H1 (cell line): Measurements from ENCODE around the gene KIFC1. TPM values are rescaled to one million over a fixed set of nuclear protein-coding genes. Genes with fewer than 3 reads are reported as not detected.
A peak's percentile ranks its signal among the peaks of the same experiment; 100 is the strongest.

ENCODE experiments used
- CTCF ChIA-PET: fragments of 300-600 bp; sonication (Branson Sonifier 250); formaldehyde crosslinking; loops from one replicate; lab custom pipeline; 2021; ENCODE audit not compliant: partially characterized antibody; lab: Charles Lee
- POLR2A ChIA-PET: fragments of 300-600 bp; sonication (Branson Sonifier 250); formaldehyde crosslinking; loops from one replicate; lab custom pipeline; 2021; ENCODE audit warnings: inconsistent platforms; ENCODE audit not compliant: partially characterized antibody; lab: Charles Lee
- DNase-seq, 2 experiments: peaks; one replicate each; pipeline versions ENCODE4 v3.0.0 to v3.0.0-alpha.2; 2010 to 2022; ENCODE audit warnings: low spot score in 2 of 2, low read depth in 1 of 2, mixed read lengths in 1 of 2
- FAIRE-seq: peaks from 2 replicates; lab custom pipeline; 2011; peaks lifted over from hg19 to GRCh38; lab: Jason Lieb, UNC
- H2AFZ ChIP-seq: 2 replicates; pipeline ENCODE4 v1.8.1; 2012; ENCODE audit warnings: low read length, inconsistent platforms
- H2AK5ac ChIP-seq: 2 replicates; pipeline ENCODE4 v1.6.1; 2013; ENCODE audit warnings: low read depth, low read length
- H2BK120ac ChIP-seq: replicated peaks from 2 replicates; pipeline ENCODE3; 2013; ENCODE audit warnings: low read depth, low read length, inconsistent platforms
- H2BK12ac ChIP-seq: 2 replicates; pipeline ENCODE4 v1.6.1; 2013; ENCODE audit warnings: low read depth, low read length
- H2BK15ac ChIP-seq: 2 replicates; pipeline ENCODE4 v1.6.1; 2013; ENCODE audit warnings: low read length
- H2BK20ac ChIP-seq: 2 replicates; pipeline ENCODE4 v1.6.1; 2013; ENCODE audit warnings: low read length
- H2BK5ac ChIP-seq: 2 replicates; pipeline ENCODE4 v1.6.1; 2013; ENCODE audit warnings: low read depth, low read length
- H3K14ac ChIP-seq: 2 replicates; pipeline ENCODE4 v1.6.1; 2013; ENCODE audit warnings: inconsistent platforms; ENCODE audit not compliant: insufficient read length
- H3K18ac ChIP-seq: 2 replicates; pipeline ENCODE4 v1.6.1; 2013; ENCODE audit warnings: low read length; ENCODE audit errors: extremely low read depth
- H3K23ac ChIP-seq: 2 replicates; pipeline ENCODE4 v1.6.1; 2013; ENCODE audit warnings: inconsistent platforms; ENCODE audit not compliant: insufficient read length
- H3K23me2 ChIP-seq: 2 replicates; pipeline ENCODE4 v1.6.1; 2013; ENCODE audit warnings: low read depth, low read length
- H3K27ac ChIP-seq: 2 replicates; pipeline ENCODE4 v1.6.1; 2011; ENCODE audit warnings: low read depth, low read length, inconsistent platforms
- H3K27me3 ChIP-seq, 4 experiments: replicated peaks in 1 of 4; 1 replicate in 1 of 4; 2 replicates in 3 of 4; pipeline versions ENCODE4 v1.6.1 to v1.8.1; 2011 to 2013; ENCODE audit warnings: low read length in 3 of 4, mild to moderate bottlenecking in 3 of 4, inconsistent platforms in 2 of 4, mixed read lengths in 2 of 4, moderate library complexity in 1 of 4; ENCODE audit not compliant: control insufficient read depth in 3 of 4, insufficient read depth in 3 of 4; ENCODE audit errors: extremely low read depth in 1 of 4
- H3K36me3 ChIP-seq, 4 experiments: 2 replicates each; pipeline versions ENCODE4 v1.6.1 to v1.8.1; 2011 to 2013; ENCODE audit warnings: mild to moderate bottlenecking in 4 of 4, low read length in 3 of 4, moderate library complexity in 2 of 4, control low read depth in 1 of 4, inconsistent platforms in 1 of 4; ENCODE audit not compliant: insufficient read depth in 4 of 4, control insufficient read depth in 2 of 4
- H3K4ac ChIP-seq: replicated peaks from 2 replicates; pipeline ENCODE3; 2013; ENCODE audit warnings: low read length, low read depth, mixed read lengths, inconsistent platforms; ENCODE audit not compliant: insufficient read length
- H3K4me1 ChIP-seq, 4 experiments: replicated peaks in 1 of 4; 1 replicate in 1 of 4; 2 replicates in 3 of 4; pipeline versions ENCODE4 v1.6.1 to v1.8.1; 2011 to 2013; ENCODE audit warnings: low read length in 3 of 4, inconsistent platforms in 2 of 4, mixed read lengths in 1 of 4; ENCODE audit not compliant: insufficient read depth in 4 of 4, control insufficient read depth in 3 of 4
- H3K4me2 ChIP-seq, 2 experiments: 2 replicates each; pipeline versions ENCODE4 v1.6.1 to v1.8.1; 2011 to 2013; ENCODE audit warnings: low read depth in 2 of 2, low read length in 2 of 2, control low read depth in 1 of 2, inconsistent platforms in 1 of 2, mild to moderate bottlenecking in 1 of 2; ENCODE audit not compliant: insufficient read depth in 1 of 2
- H3K4me3 ChIP-seq, 4 experiments: fragments of 200-600, 300-600 bp in 1 of 4; sonication (generic), shearing (Covaris generic), sonication (Bioruptor Twin) in 1 of 4; 2 replicates each; pipeline versions ENCODE4 v1.5.1 to v1.8.1; 2011 to 2016; ENCODE audit warnings: low read length in 4 of 4, low read depth in 3 of 4, control low read depth in 2 of 4, inconsistent platforms in 2 of 4, mild to moderate bottlenecking in 2 of 4, mixed read lengths in 1 of 4, moderate library complexity in 1 of 4; ENCODE audit not compliant: insufficient read depth in 2 of 4; ENCODE audit errors: extremely low read depth in 1 of 4
- H3K56ac ChIP-seq: replicated peaks from 2 replicates; pipeline ENCODE3; 2013; ENCODE audit warnings: low read depth, mild to moderate bottlenecking, mixed read lengths, low read length, inconsistent platforms; ENCODE audit not compliant: insufficient read length
- H3K79me1 ChIP-seq: 2 replicates; pipeline ENCODE4 v1.6.1; 2013; ENCODE audit warnings: low read depth, low read length, control low read depth
- H3K79me2 ChIP-seq, 2 experiments: 2 replicates each; pipeline versions ENCODE4 v1.6.1 to v1.8.1; 2012 to 2013; ENCODE audit warnings: low read length in 2 of 2, mild to moderate bottlenecking in 2 of 2, inconsistent platforms in 1 of 2; ENCODE audit not compliant: insufficient read depth in 2 of 2, control insufficient read depth in 1 of 2
- H3K9ac ChIP-seq, 4 experiments: replicated peaks in 1 of 4; 1 replicate in 1 of 4; 2 replicates in 3 of 4; pipeline versions ENCODE4 v1.6.1 to v1.8.1; 2011 to 2013; ENCODE audit warnings: low read depth in 3 of 4, low read length in 3 of 4, control low read depth in 2 of 4, mild to moderate bottlenecking in 2 of 4, moderate library complexity in 2 of 4, inconsistent platforms in 1 of 4; ENCODE audit errors: extremely low read depth in 1 of 4
- H3K9me3 ChIP-seq, 2 experiments: 2 replicates each; pipeline versions ENCODE4 v1.6.1 to v1.8.1; 2012 to 2013; ENCODE audit warnings: mild to moderate bottlenecking in 2 of 2, moderate library complexity in 2 of 2, control low read depth in 1 of 2, inconsistent platforms in 1 of 2, low read depth in 1 of 2, low read length in 1 of 2, mixed read lengths in 1 of 2; ENCODE audit not compliant: insufficient read depth in 2 of 2
- H4K20me1 ChIP-seq, 2 experiments: replicated peaks in 1 of 2; 2 replicates each; pipeline versions ENCODE3 to v1.8.1; 2011 to 2013; ENCODE audit warnings: inconsistent platforms in 2 of 2, low read length in 2 of 2, mild to moderate bottlenecking in 1 of 2; ENCODE audit not compliant: insufficient read depth in 2 of 2, control insufficient read depth in 1 of 2
- H4K5ac ChIP-seq: 2 replicates; pipeline ENCODE4 v1.6.1; 2013; ENCODE audit warnings: low read length, low read depth, mixed read lengths, inconsistent platforms; ENCODE audit not compliant: insufficient read length
- H4K8ac ChIP-seq: 2 replicates; pipeline ENCODE4 v1.8.0; 2013; ENCODE audit warnings: mild to moderate bottlenecking, moderate library complexity, low read length, inconsistent platforms; ENCODE audit not compliant: insufficient read depth; ENCODE audit errors: extremely low read depth
- H4K91ac ChIP-seq: replicated peaks from 2 replicates; pipeline ENCODE3; 2013; ENCODE audit warnings: low read length, mixed read lengths, inconsistent platforms; ENCODE audit not compliant: insufficient read length
- CBX5 ChIP-seq: fragments of 300-800, 300-1000 bp; sonication (generic); IDR thresholded peaks from 2 replicates; pipeline ENCODE4 v1.7.1; 2016; ENCODE audit warnings: antibody characterized with exemption, low read length, low read depth
- EZH2 ChIP-seq: fragments of 200-600 bp; sonication (generic); IDR thresholded peaks from 2 replicates; pipeline ENCODE4 v1.7.1; 2012; ENCODE audit warnings: low read depth, mild to moderate bottlenecking, moderate library complexity, low read length, inconsistent platforms; ENCODE audit not compliant: severe bottlenecking
- HDAC6 ChIP-seq: IDR thresholded peaks from one replicate; pipeline ENCODE4 v1.7.1; 2012; ENCODE audit warnings: low read depth, mild to moderate bottlenecking, inconsistent platforms, low read length, moderate library complexity
- JUN ChIP-seq: IDR thresholded peaks from 2 replicates; pipeline ENCODE4 v1.6.1; 2011; ENCODE audit warnings: low read depth, mild to moderate bottlenecking, improper control_type of control experiment, low read length
- PHF8 ChIP-seq: fragments of 200-600 bp; sonication (generic); conservative IDR thresholded peaks from 2 replicates; pipeline ENCODE4 v1.7.1; 2012; ENCODE audit warnings: low read depth, mild to moderate bottlenecking, inconsistent platforms, low read length, moderate library complexity
- RAD21 ChIP-seq, 2 experiments: IDR thresholded peaks in 1 of 2; conservative IDR thresholded peaks in 1 of 2; 2 replicates each; pipeline ENCODE4 v1.6.1; 2011; ENCODE audit warnings: low read depth in 2 of 2, low read length in 2 of 2, improper control_type of control experiment in 1 of 2, inconsistent platforms in 1 of 2, mild to moderate bottlenecking in 1 of 2, moderate library complexity in 1 of 2
- TEAD4 ChIP-seq: IDR thresholded peaks from 2 replicates; pipeline ENCODE4 v1.6.1; 2012; ENCODE audit warnings: low read depth, low read length, inconsistent platforms, mixed read lengths
- WGBS, 2 experiments: shearing (Covaris generic) in 1 of 2; methylation state at CpG; one replicate each; pipeline versions ENCODE4 v1.1.6 to v1.1.7; 2013 to 2015; ENCODE audit warnings: low lambda C conversion rate in 2 of 2, mixed read lengths in 2 of 2, inconsistent platforms in 1 of 2, low coverage in 1 of 2, missing lambda C conversion rate in 1 of 2; ENCODE audit not compliant: insufficient replicate concordance in 2 of 2, insufficient coverage in 1 of 2, insufficient read length in 1 of 2; ENCODE audit errors: extremely low coverage in 1 of 2, missing lambda C conversion rate in 1 of 2; 5-methylcytosine and 5-hydroxymethylcytosine counted together
- polyA plus RNA-seq, 7 experiments: library from polyadenylated mRNA; depleted of rRNA in 3 of 7; stranded (reverse) in 5 of 7; unstranded in 2 of 7; fragments of >200 nt in 5 of 7; fragments of 200-250 nt in 2 of 7; gene quantifications; 1 replicate in 5 of 7; 2 replicates in 1 of 7; 4 replicates in 1 of 7; pipeline versions ENCODE4 v1.2.1 to v1.2.3, GENCODE V29; 2011 to 2013; ENCODE audit warnings: missing spikeins in 2 of 7, mixed read lengths in 2 of 7
- total RNA-seq: library from RNA; stranded (reverse); fragmentation: NEBNext Ultra II Directional; extraction: Animal tissue kit (Norgen Biotek cat#: 25700); gene quantifications from 2 replicates; pipeline ENCODE4 v1.2.1, GENCODE V29; 2021

KIFC1 gene
- total and polyA plus RNA-seq, 2 of the 8 experiments (the other 6 are each of a cell fraction or from before 2014, with no cell fraction given) = 46.6 to 64.3 TPM

GRCh38 chr6:33372526-33373123 is 19.0 kb upstream of the KIFC1 start:
- Histone ChIP-seq H2AFZ (peak overlapping the region; percentile 78), H3K56ac (no peak overlapping the region), H3K23ac (no peak overlapping the region), H4K8ac (no peak overlapping the region), H2AK5ac (no peak overlapping the region), H3K14ac (no peak overlapping the region), H3K4me2 (peak overlapping the region in 1 of 2 experiments; percentile 17; a peak in 1 of 4 replicates), H2BK5ac (no peak overlapping the region), H3K23me2 (no peaks in the 10 kb centered on the region), H2BK15ac (no peak overlapping the region), H3K4me1 (peaks cover 1 to 11% (median 8%) of the 10 kb centered on the region in 4 experiments; a peak in 6 of 7 replicates), H3K79me1 (no peaks in the 10 kb centered on the region), H3K27me3 (no peaks in the 10 kb centered on the region), H2BK120ac (no peak overlapping the region), H3K36me3 (no peaks in the 10 kb centered on the region), H4K5ac (peak overlapping the region; percentile 9), H3K9ac (no peak overlapping the region), H3K9me3 (no peaks in the 10 kb centered on the region), H2BK12ac (no peak overlapping the region), H4K91ac (no peak overlapping the region), H3K4me3 (no peak overlapping the region), H3K4ac (no peak overlapping the region), H4K20me1 (no peaks in the 10 kb centered on the region), H3K18ac (peak overlapping the region; percentile 62), H3K27ac (no peak overlapping the region), H2BK20ac (0 out of 2 replicates have a peak overlapping the region, but pooled peaks have one; percentile 43), H3K79me2 (no peaks in the 10 kb centered on the region)
- POLR2A ChIA-PET = interaction anchor here (0.8 to 1.3 kb wide), 3 partner anchors 55 to 400 kb away, joined by 3 to 5 read pairs (median 3); partner anchors contain the start of genes RPS18 and VPS52
- FAIRE-seq = peak; percentile 19
- no peak for DNase-seq
- CTCF ChIA-PET = interaction anchor here (1.2 to 1.3 kb wide), 2 partner anchors 11 to 27 kb away, joined by 3 to 5 read pairs; no protein-coding TSS in a partner anchor
- 68% methylated on average over 5 of the region's 5 CpGs; no CpG with 5 or more reads in 1 of the 2 experiments for WGBS, 2 experiments
- no peak for TF ChIP-seq RAD21 (IDR thresholded peaks at IDR 0.05 in 1 of 2, conservative IDR thresholded peaks at IDR 0.05 in 1 of 2; ENCODE audit: low read depth in 2 of 2, low read length in 2 of 2)
- no peak for TF ChIP-seq PHF8
- TF ChIP-seq JUN = no peak
- no peak for TF ChIP-seq CBX5
- TF ChIP-seq EZH2 = no peak
- no peak for TF ChIP-seq HDAC6
- TF ChIP-seq TEAD4 = no peak
